GM12891 (cell line): ENCODE results near the gene NCOR1.
"Not testable (repeated sequence)": the region's sequence is repeated elsewhere in the genome, so short reads cannot be mapped to it uniquely, and the experiment has no call there.

ENCODE experiments used
- DNase-seq: peaks from one replicate; pipeline ENCODE4 v3.0.0; 2011; ENCODE audit warnings: low spot score; ENCODE audit not compliant: insufficient read length
- FAIRE-seq: peaks from 2 replicates; lab custom pipeline; 2011; peaks lifted over from hg19 to GRCh38; lab: Jason Lieb, UNC
- PAX5 ChIP-seq: IDR thresholded peaks from 2 replicates; pipeline ENCODE4 v1.6.1; 2011; ENCODE audit warnings: low read length, moderate library complexity, mild to moderate bottlenecking; ENCODE audit not compliant: insufficient read depth, severe bottlenecking
- POLR2A ChIP-seq: IDR thresholded peaks from 2 replicates; pipeline ENCODE4 v1.6.1; 2011; ENCODE audit warnings: low read depth, low read length, control low read depth
- POLR2AphosphoS5 ChIP-seq: IDR thresholded peaks from 2 replicates; pipeline ENCODE4 v1.6.1; 2011; ENCODE audit warnings: low read depth, low read length, control low read depth
- POU2F2 ChIP-seq: IDR thresholded peaks from 2 replicates; pipeline ENCODE4 v1.6.1; 2011; ENCODE audit warnings: low read depth, mild to moderate bottlenecking, control low read depth, low read length, moderate library complexity
- SPI1 ChIP-seq: IDR thresholded peaks from 2 replicates; pipeline ENCODE4 v1.6.1; 2011; ENCODE audit warnings: low read depth, low read length, control low read depth
- TAF1 ChIP-seq: IDR thresholded peaks from 2 replicates; pipeline ENCODE4 v1.6.1; 2011; ENCODE audit warnings: low read depth, low read length, control low read depth

Gene NCOR1

GRCh38 chr17:16247586-16247984 lies 32.3 kb upstream of the NCOR1 start:
- no peak for DNase-seq
- no peak for FAIRE-seq
- no peak for TF ChIP-seq PAX5
- TF ChIP-seq SPI1, result no peak
- TF ChIP-seq POU2F2, result no peak
- TF ChIP-seq TAF1, result no peak
- no peak for TF ChIP-seq POLR2AphosphoS5
- no peak for TF ChIP-seq POLR2A

GRCh38 chr17:16243801-16244567 lies 28.6 kb upstream of the NCOR1 start:
- FAIRE-seq, result no peak
- no peak for TF ChIP-seq SPI1
- TF ChIP-seq TAF1, result no peak
- no peak for TF ChIP-seq POU2F2
- no peak for TF ChIP-seq POLR2AphosphoS5
- TF ChIP-seq PAX5, result no peak
- no peak for TF ChIP-seq POLR2A
- no peak for DNase-seq

- TF ChIP-seq POLR2A, result no peak
- no peak for TF ChIP-seq POLR2AphosphoS5
- no peak for TF ChIP-seq PAX5
- TF ChIP-seq TAF1, result no peak
- TF ChIP-seq SPI1, result no peak
- no peak for TF ChIP-seq POU2F2
- FAIRE-seq (no peak), DNase-seq (no peak)
These were observed 28.1 kb upstream of the NCOR1 start for GRCh38 chr17:16243385-16243784.

GRCh38 chr17:16241906-16242399 lies 26.6 kb upstream of the NCOR1 start:
- DNase-seq (no peak), FAIRE-seq (no peak)
- TF ChIP-seq TAF1 (no peak), PAX5 (no peak), POU2F2 (no peak), SPI1 (no peak), POLR2AphosphoS5 (no peak), POLR2A (no peak)

GRCh38 chr17:16239931-16240330 lies 24.6 kb upstream of the NCOR1 start:
- TF ChIP-seq TAF1 (no peak), PAX5 (no peak), POLR2AphosphoS5 (no peak), POU2F2 (no peak)
- no peak for FAIRE-seq
- no peak for DNase-seq

GRCh38 chr17:16232391-16232790 lies 17.1 kb upstream of the NCOR1 start:
- TF ChIP-seq POU2F2 (no peak), PAX5 (no peak), TAF1 (no peak), SPI1 (no peak), POLR2AphosphoS5 (no peak), POLR2A (no peak)
- FAIRE-seq (no peak), DNase-seq (no peak)

GRCh38 chr17:16229912-16230561 lies 14.7 kb upstream of the NCOR1 start:
- not testable (repeated sequence) for DNase-seq, FAIRE-seq

GRCh38 chr17:16222406-16222805 lies 7.1 kb upstream of the NCOR1 start:
- DNase-seq (no peak), FAIRE-seq (no peak)
- TF ChIP-seq SPI1 (no peak), PAX5 (no peak), TAF1 (no peak), POU2F2 (no peak), POLR2AphosphoS5 (no peak), POLR2A (no peak)

- FAIRE-seq (peak; percentile 97), DNase-seq (peak; percentile 52)
- TF ChIP-seq TAF1 (peak; percentile 97), POLR2AphosphoS5 (peak; percentile 97), SPI1 (no peak), POU2F2 (peak; percentile 85), POLR2A (peak; percentile 97), PAX5 (no peak)
These were observed 1.8 kb upstream of the NCOR1 start, which contains the start of gene PIGL for GRCh38 chr17:16217002-16217635. TSS of gene PIGL (plus strand) at chr17:16217210. CDS start at chr17:16217227, 17 bp downstream.

GRCh38 chr17:16216341-16217001 lies 1.1 kb upstream of the NCOR1 start:
- DNase-seq, FAIRE-seq: not testable (repeated sequence)
